ENCODE data around the gene RCBTB1. TPM values are rescaled to one million over a fixed set of nuclear protein-coding genes. Genes with fewer than 3 reads are reported as not detected.

RCBTB1 gene
- total RNA-seq, 1 experiment from 2014 or later: 17.6 TPM

DNA sequence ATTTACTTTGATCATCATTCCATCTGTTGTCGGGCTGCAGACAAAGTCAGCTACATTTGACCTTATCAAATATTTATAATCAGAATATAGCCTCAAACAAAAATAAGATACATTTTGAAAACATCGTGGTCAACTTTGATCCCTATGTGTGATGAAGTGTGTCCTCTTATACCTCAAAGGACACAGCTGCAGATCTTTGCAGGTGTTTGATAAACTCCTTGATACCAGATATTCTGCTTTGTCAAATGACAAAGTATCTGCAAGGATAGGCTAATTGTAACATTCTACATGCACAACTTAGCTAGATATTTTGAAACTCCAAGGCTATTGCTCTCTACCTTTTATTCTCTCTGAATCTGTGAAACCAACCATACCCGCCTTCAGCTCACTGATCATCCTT, 45.6 kb downstream of the RCBTB1 start:
- DNase-seq (ENCODE audit: low read depth, low spot score): no peak
- in situ Hi-C loops (cut with HindIII; ENCODE audit: low pct_unique_long_range_greater_than_20kb, low sequenced_read_pairs): no loop called here

DNA sequence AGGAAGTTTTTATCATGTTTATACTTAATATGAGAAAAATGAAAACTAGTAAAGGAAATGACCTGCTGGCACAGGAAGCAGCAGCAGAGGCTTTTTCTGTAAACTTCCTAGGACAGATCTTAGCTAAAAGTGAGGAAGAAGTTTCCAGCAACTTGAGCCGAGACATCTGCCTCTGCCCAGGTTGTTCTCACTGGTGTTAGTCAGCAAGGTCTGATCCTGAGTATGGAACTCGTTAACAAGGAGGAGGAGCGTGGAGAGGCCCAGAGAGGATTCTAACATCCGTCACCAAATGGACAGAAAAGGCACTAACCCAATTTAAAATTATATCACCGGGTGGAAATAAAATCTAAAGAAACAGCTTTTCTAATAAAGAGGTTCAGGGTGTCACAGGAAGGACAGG, 46.0 kb downstream of the RCBTB1 start:
- DNase-seq (ENCODE audit: low read depth, low spot score): no peak
- in situ Hi-C loops (cut with HindIII; ENCODE audit: low pct_unique_long_range_greater_than_20kb, low sequenced_read_pairs): no loop called here

DNA sequence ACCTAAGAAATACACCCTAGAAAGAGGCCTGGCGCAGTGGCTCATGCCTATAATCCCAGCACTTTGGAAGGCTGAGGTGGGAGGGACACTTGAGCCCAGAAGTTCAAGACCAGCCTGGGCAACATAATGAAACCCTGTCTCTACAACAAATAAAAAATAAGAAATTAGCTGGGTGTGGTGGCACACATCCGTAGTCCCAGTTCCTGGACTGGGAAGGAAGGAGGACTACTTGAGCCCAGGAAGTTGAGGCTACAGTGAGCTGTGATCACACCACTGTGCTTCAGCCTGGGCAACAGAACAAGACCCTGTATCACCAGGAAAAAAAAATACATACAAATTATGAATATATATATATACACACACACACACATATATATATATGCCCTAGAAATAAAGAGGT, 47.0 kb downstream of the RCBTB1 start:
- in situ Hi-C loops (cut with HindIII; ENCODE audit: low pct_unique_long_range_greater_than_20kb, low sequenced_read_pairs): no loop called here
- no peak for DNase-seq (ENCODE audit: low read depth, low spot score)

DNA sequence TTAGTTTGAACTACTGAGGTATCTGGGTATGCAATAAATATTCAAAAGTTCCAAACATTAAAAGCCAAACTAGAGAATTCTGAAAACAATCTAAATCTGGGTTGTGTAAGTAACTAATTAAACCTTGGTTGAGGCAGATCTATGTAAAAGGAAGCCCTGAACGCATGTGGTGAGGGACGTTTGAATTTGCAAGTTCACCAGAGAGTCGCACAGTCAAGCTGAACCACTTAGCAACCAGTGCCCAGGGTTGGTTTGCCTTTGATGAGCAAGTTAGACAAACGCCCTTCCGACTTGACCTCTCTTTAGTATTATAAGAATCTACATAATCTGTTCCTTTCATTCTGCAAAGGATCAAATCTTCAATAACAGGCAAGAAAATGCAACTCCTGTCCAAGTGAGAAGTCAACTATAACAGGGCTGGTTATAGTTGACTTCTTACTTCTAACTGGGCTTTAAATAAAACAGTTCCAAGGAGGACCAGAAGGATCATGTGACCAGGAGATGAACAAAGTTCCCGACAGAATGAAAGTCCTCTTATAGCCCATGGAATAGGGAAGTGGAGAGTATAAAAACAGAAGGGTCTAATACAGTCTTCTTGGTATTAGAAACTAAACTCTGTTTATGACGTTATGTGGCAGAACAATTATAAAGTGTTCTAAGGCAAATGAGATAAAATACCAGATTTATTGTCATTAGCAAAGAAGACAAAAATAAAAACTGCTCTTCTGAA, 49.0 kb downstream of the RCBTB1 start:
- DNase-seq (ENCODE audit: low read depth, low spot score): no peak
- in situ Hi-C loops (cut with HindIII; ENCODE audit: low pct_unique_long_range_greater_than_20kb, low sequenced_read_pairs): no loop called here

DNA sequence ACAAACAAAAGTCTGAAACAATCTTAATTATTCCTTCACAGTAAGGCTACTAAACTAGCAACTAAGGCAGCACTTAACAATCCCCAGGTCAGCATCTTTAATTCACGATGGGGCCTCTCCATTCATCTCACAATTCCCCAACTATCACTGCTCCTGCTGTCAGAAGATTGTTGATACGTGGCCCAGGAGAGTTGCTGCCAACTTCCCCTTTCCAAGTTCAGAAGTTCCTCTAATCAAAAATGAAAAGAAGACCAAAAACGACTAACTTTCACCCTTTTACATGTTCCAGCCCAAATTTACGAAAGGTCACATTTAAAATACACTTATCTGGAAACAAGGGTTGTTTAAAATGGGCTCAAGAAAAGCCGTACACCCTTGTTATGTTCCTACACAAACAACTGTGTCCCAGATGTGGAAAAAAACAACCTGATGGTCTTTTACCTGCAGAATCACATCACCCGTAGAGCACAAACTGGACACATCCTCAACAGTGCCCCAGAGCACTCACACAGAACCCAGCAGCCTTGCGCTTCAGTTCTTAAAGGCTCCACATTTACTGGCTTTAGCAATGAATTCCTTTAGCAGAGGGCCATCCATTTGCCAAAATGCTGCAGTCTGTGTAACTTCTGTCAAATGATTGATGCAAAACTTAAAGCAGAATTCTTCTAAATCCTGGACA, 51.6 kb downstream of the RCBTB1 start:
- DNase-seq (ENCODE audit: low read depth, low spot score): no peak
- in situ Hi-C loops (cut with HindIII; ENCODE audit: low pct_unique_long_range_greater_than_20kb, low sequenced_read_pairs): no loop called here

DNA sequence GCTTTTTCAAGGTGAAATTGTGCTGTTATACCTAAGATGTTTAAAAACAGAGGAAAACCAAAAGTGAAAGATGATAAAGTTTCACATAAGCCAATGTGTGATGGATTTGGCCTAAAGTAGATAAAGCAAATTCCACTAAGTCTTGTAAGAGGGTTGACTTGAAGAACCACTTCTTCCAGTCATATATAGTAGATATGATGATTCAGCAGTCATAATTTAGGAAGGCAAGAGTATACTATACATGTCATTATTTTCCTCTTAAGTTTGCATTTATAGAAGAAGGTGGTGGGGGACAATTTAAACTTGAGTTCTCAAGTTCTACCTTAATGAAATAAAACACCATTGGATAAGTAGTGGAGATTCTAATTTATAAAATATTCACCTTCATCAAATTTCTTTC, 52.3 kb downstream of the RCBTB1 start:
- DNase-seq (ENCODE audit: low read depth, low spot score): no peak
- in situ Hi-C loops (cut with HindIII; ENCODE audit: low pct_unique_long_range_greater_than_20kb, low sequenced_read_pairs): no loop called here

DNA sequence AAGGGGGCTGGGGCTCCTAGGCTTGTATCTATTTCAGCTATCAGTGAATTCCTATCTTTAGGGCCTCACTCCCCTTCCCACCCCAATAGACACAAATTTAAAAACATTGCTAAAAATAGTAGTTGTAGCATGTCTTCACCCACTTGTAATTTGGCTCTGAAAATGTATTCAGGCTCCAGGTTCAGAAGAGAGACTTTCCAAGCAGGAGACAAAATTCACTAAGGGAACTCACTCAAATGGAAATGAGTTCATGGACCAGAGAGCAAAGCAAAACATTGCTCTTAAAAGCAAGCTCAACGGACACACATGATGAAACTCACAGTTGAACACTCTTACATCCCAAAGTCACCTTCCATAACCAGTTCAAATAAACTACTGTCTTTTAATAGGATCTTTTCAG, 52.8 kb downstream of the RCBTB1 start:
- in situ Hi-C loops (cut with HindIII; ENCODE audit: low pct_unique_long_range_greater_than_20kb, low sequenced_read_pairs): no loop called here
- no peak for DNase-seq (ENCODE audit: low read depth, low spot score)

DNA sequence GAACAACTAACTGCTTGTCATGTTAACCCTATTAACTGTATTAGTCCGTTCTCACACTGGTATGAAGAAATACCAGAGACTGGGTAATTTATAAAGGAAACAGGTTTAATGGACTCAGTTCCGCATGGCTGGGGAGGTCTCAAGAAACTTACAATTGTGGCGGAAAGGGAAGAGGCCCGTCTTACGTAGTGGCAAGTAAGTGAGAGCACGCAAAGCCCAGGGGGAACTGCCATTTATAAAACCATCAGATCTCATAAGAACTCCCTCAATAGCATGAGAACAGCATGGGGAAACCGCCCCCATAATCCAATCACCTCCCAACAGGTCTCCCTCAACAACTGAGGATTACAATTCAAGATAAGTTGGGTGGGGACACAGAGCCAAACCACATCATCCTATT, 54.9 kb downstream of the RCBTB1 start:
- in situ Hi-C loops (cut with HindIII; ENCODE audit: low pct_unique_long_range_greater_than_20kb, low sequenced_read_pairs): no loop called here
- DNase-seq (ENCODE audit: low read depth, low spot score): no peak

DNA sequence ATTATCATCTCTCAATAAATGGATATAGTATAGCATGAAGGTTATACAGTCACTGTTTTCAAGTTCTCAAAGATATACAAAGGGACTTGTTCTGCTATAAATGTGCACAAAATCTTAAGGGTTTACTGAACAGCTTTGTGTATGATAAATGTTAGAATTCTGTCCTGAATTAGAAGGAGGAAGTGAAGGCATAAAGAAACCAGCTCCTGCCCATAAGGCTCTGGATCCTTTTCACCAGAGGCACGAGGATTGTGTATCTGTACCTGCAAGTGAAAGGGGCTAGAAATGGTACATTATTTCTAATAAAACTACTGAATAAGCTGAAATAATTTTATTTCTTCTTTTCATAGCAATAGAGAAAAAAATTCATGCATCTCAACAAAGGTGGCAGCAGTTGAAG, 57.2 kb downstream of the RCBTB1 start:
- no peak for DNase-seq (ENCODE audit: low read depth, low spot score)
- in situ Hi-C loops (cut with HindIII; ENCODE audit: low pct_unique_long_range_greater_than_20kb, low sequenced_read_pairs): no loop called here

DNA sequence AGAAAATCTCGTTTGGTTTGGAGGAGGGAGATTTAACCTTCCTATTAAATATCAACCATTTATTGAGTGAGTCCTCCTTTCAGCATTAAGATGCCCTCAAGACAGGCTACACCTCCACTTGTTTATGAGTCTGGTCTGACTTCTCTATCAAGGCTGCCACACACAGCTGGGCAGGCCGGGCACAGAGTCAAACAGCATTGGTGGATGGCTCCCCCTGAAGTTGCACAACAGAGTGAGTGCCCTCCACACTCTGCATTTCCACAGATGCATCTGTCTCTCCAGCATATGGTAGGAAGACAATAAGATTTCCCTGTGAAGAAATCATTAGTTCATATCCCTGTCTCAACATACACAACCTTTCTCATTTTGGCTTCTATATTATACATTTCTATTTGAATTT, 58.2 kb downstream of the RCBTB1 start:
- in situ Hi-C loops (cut with HindIII; ENCODE audit: low pct_unique_long_range_greater_than_20kb, low sequenced_read_pairs): no loop called here
- DNase-seq (ENCODE audit: low read depth, low spot score): no peak

DNA sequence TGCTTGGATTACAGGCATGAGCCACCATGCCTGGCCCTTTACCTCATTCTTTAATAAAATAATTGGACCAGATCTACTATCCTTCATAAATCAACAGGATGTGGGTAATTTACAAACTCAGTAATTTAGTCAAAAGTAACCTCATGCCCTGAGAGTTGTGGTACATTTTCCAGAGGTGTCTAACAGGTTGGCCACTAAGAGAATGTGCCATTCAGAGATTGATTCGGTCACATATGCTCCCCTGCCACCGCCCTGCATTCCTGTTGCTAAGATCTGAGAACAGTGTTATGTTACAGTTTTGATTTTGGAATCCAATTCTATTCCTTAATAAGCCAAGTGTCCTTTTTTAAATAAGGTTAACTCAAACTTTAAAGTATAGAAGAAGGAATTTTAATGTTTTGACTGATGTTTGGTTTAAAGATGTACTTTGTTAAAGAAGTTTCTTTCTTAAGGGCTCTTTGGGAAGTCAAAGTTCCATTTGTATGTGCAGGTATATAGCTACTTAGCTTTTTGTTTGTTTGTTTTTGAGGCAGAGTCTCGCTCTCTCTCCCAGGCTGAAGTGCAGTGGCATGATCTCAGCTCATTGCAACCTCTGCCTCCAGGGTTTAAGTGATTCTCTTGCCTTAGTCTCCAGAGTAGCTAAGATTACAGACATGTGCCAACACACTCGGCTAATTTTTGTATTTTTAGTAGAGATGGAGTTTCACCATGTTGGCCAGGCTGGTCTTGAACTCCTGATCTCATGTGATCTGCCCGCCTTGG, 60.4 kb downstream of the RCBTB1 start:
- DNase-seq (ENCODE audit: low read depth, low spot score): no peak
- in situ Hi-C loops (cut with HindIII; ENCODE audit: low pct_unique_long_range_greater_than_20kb, low sequenced_read_pairs): no loop called here

DNA sequence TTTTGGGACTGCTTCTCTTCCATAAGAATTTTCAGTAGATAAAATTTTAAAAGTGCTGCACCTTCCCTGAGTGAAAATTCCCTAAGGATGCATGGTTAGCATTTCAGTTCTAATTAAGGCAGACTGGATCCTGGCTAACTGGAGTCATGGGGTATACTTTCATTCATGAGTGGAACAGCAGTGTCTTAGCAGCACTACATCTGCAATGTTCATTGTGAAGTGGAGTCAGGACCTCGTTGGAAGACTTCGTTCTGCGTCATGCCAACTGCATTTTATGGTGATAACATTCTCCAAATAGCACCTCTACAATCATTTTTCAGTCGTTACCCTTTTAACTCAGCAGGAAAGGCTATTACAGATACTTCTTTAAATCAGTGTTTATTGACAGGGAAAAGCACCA, 64.1 kb downstream of the RCBTB1 start:
- no peak for DNase-seq (ENCODE audit: low read depth, low spot score)
- in situ Hi-C loops (cut with HindIII; ENCODE audit: low pct_unique_long_range_greater_than_20kb, low sequenced_read_pairs): no loop called here

DNA sequence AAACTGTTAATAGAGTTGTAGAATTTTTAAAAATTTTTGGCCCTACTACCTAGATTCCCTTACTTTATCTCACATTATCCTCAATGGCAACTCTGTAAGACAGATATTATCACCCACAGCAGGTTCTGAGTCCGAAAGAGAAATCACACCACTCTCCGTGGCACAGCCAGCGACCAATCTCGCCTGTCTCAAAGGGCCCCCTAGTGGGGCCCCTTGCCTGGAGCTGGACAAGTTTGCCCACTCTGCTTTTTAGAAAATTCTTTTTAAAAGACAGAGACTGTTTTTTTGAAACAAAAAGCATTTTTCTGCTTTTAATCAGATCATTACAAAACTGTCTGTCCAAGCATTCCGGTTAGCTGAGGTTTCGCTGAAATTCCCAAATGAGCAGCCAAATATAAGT, 67.9 kb downstream of the RCBTB1 start:
- peak; percentile 35 for DNase-seq (ENCODE audit: low read depth, low spot score)
- in situ Hi-C loops (cut with HindIII; ENCODE audit: low pct_unique_long_range_greater_than_20kb, low sequenced_read_pairs): no loop called here

DNA sequence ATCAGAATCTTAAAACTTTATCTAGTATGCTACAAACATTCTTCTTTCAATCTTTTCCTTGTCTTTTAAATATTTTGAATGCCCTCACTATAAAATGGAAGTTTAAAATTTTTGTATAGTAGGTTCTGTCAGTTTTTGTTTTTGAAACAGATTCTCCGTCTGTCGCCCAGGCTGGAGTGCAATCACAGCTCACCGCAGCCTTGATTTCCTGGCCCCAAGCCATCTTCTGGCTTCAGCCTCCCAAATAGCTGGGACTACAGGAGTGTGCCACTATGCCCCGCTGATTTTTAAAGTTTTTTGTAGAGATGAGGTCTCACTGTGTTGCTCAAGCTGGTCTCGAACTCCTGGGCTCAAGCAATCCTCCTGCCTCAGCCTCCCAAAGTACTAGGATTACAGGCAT, 68.9 kb downstream of the RCBTB1 start:
- in situ Hi-C loops (cut with HindIII; ENCODE audit: low pct_unique_long_range_greater_than_20kb, low sequenced_read_pairs): no loop called here
- no peak for DNase-seq (ENCODE audit: low read depth, low spot score)

DNA sequence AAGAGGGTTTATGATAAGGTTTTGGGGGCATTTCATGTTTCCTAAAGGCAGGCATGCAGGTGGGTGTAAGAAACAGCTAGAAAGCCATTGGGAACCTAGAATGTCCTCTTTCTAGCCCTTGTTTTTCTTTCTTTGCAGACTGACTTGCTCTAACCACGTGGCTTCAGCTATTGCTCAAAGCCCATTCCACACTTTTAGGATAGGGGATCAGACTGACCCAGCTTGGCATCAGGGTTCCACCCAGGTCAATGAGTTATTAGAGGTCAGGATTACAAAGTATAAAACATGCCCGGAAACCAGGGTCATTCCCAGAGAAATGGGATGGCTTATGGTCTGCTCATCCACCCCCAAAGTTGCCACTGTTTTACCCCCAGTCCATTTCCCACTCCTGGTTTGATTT, 72.8 kb downstream of the RCBTB1 start:
- no peak for DNase-seq (ENCODE audit: low read depth, low spot score)
- in situ Hi-C loops (cut with HindIII; ENCODE audit: low pct_unique_long_range_greater_than_20kb, low sequenced_read_pairs): no loop called here

DNA sequence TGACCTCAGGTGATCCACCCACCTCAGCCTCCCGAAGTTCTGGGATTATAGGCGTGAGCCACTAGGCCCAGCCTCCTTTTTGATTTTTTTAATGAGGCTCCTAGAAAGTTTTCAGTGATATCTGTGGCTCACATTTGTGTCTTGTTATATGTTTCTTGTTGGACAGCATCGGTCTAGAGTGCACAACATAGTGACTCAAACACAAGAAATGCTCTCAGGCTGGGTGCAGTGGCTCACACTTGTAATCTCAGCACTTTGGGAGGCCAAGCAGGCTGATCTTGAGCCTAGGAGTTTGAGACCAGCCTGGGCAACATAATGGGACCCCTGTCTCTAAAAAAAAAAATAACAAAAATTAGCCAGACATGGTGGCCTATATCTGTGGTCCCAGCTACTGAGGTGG, 81.4 kb downstream of the RCBTB1 start:
- DNase-seq (ENCODE audit: low read depth, low spot score): no peak
- in situ Hi-C loops (cut with HindIII; ENCODE audit: low pct_unique_long_range_greater_than_20kb, low sequenced_read_pairs): no loop called here

DNA sequence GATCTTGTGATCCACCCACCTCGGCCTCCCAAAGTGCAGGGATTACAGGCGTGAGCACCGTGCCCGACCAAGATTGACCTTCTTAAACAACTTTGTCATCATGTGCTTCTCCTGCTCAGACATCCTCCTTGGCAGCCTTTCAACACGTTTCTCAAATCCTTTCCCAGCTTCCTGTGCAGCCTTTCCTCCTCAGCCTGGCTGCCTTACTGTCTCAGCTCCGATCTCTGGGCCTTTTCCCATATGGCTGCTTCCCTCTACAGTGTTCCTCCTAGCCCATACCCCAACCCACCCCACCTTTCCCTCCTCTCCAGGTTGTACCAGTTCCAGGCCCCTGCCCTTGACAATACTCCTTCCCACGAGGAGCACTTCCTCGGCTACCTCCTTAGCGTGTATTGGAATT, 82.4 kb downstream of the RCBTB1 start:
- DNase-seq (ENCODE audit: low read depth, low spot score): no peak
- in situ Hi-C loops (cut with HindIII; ENCODE audit: low pct_unique_long_range_greater_than_20kb, low sequenced_read_pairs): no loop called here

DNA sequence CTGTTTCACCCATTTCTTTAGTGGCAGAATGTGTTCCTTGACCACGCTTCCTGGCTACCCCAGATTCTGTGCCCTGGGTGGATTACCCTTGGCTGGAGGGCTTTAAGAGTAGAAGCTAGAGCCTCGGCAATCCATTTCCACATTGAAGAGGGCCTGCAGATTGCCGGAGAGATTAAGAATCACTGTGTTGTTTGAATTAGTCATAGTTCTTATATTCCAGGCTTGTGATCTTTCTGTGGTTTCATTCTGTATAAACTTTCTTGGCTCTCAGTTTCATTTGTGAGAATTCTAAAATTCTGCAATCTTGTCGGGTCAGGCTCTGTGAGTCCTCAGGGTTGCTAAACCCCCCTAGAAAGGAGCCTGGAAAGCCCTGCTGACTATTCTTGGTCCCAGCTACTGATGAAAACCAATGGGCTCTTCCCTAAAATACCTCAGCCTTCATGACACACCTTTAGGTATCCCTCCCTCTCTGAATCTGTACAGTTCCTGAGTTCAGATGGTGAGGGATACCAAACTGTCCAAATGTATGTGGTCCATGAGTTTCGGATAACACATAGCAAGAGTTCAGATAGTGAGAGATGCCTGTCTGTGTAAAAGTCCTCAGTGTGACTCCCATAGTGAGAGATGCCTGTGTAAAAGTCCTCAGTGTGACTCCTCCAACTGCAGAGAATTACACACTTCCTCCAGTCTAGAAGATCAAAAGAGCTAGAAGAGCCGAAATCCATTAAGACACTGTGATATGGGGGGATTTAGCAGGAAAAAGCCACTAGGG, 85.3 kb downstream of the RCBTB1 start:
- in situ Hi-C loops (cut with HindIII; ENCODE audit: low pct_unique_long_range_greater_than_20kb, low sequenced_read_pairs): no loop called here
- DNase-seq (ENCODE audit: low read depth, low spot score): peak; percentile 20
